PC-9 (cell line): ENCODE data around the gene B4GALNT3. TPM values are rescaled to one million over a fixed set of nuclear protein-coding genes. Genes with fewer than 3 reads are reported as not detected.
A peak's percentile ranks its signal among the peaks of the same experiment; 100 is the strongest.

Experiments
- BruUV-seq: library from RNA; stranded (reverse); fragments of 400-500 nt; replicated peaks from 2 replicates; lab custom pipeline; 2021; lab: Mats Ljungman, UMichigan
- CTCF ChIA-PET: fragments of 300-600 bp; sonication (Branson Sonifier 250); formaldehyde crosslinking; loops from one replicate; lab custom pipeline; 2022; ENCODE audit warnings: antibody characterized with exemption; lab: Charles Lee
- POLR2A ChIA-PET: fragments of 300-600 bp; sonication (Branson Sonifier 250); formaldehyde crosslinking; loops from one replicate; lab custom pipeline; 2022; ENCODE audit warnings: antibody characterized with exemption; ENCODE audit not compliant: unreplicated experiment; lab: Charles Lee
- DNase-seq, 2 experiments: peaks; one replicate each; pipeline versions ENCODE4 v3.0.0 to v3.0.0-alpha.2; 2015 to 2022; ENCODE audit warnings: mixed read lengths in 1 of 2
- H2AFZ ChIP-seq: fragments of 200-600 bp; sonication (generic); 2 replicates; pipeline ENCODE4 v1.8.1; 2017; ENCODE audit warnings: antibody characterized with exemption
- H3F3A ChIP-seq: fragments of 200-600 bp; sonication (generic); 2 replicates; pipeline ENCODE4 v1.8.1; 2017; ENCODE audit warnings: antibody characterized with exemption, mild to moderate bottlenecking, low read depth; ENCODE audit not compliant: insufficient read depth
- H3K27ac ChIP-seq: fragments of 200-600 bp; sonication (generic); 2 replicates; pipeline ENCODE4 v1.6.1; 2016; ENCODE audit warnings: mixed run types
- H3K27me3 ChIP-seq: fragments of 200-600 bp; sonication (generic); 2 replicates; pipeline ENCODE4 v1.6.1; 2016; ENCODE audit warnings: low read depth, mixed run types; ENCODE audit not compliant: insufficient read depth
- H3K36me3 ChIP-seq: fragments of 200-600 bp; sonication (generic); 2 replicates; pipeline ENCODE4 v1.6.1; 2016; ENCODE audit warnings: low read depth, mixed run types
- H3K4me1 ChIP-seq: fragments of 200-600 bp; sonication (generic); replicated peaks from 2 replicates; pipeline ENCODE4 v1.6.1; 2016; ENCODE audit warnings: mixed run types; ENCODE audit not compliant: insufficient read depth
- H3K4me2 ChIP-seq: fragments of 200-600 bp; sonication (generic); 2 replicates; pipeline ENCODE4 v1.6.1; 2017; ENCODE audit warnings: mixed run types
- H3K4me3 ChIP-seq: fragments of 200-600 bp; sonication (generic); 2 replicates; pipeline ENCODE4 v1.6.1; 2016; ENCODE audit warnings: mixed run types
- H3K79me2 ChIP-seq: fragments of 200-600 bp; sonication (generic); 2 replicates; pipeline ENCODE4 v1.6.1; 2017; ENCODE audit warnings: low read depth, mixed run types
- H3K9me2 ChIP-seq: fragments of 200-600 bp; sonication (generic); 2 replicates; pipeline ENCODE4 v1.8.1; 2017; ENCODE audit warnings: mild to moderate bottlenecking; ENCODE audit not compliant: insufficient read depth
- H3K9me3 ChIP-seq: fragments of 200-600 bp; sonication (generic); 2 replicates; pipeline ENCODE4 v1.8.1; 2016; ENCODE audit warnings: low read depth; ENCODE audit not compliant: insufficient read depth
- H4K20me1 ChIP-seq: fragments of 200-600 bp; sonication (generic); 2 replicates; pipeline ENCODE4 v1.8.1; 2017; ENCODE audit not compliant: insufficient read depth
- EZH2 ChIP-seq: fragments of 200-600 bp; sonication (generic); IDR thresholded peaks from 2 replicates; pipeline ENCODE4 v1.8.0; 2017; ENCODE audit warnings: antibody characterized with exemption, low read depth
- intact Hi-C: fragments of 100-400 bp; cut with micrococcal nuclease; formaldehyde crosslinking; loops from one replicate; pipeline ENCODE4 v1.10.0; 2022; ENCODE audit not compliant: unreplicated experiment
- total RNA-seq: library from RNA; stranded (reverse); gene quantifications from 2 replicates; pipeline ENCODE4 v1.2.3, GENCODE V29; 2021
- TF ChIP-seq, protein P1 (sequence below): fragments of 200-600 bp; sonication (generic); conservative IDR thresholded peaks from 2 replicates; pipeline ENCODE4 v1.6.1; 2017; ENCODE audit warnings: mixed run types, antibody characterized with exemption, mild to moderate bottlenecking, moderate library complexity

Gene B4GALNT3
- total RNA-seq, 1 experiment from 2014 or later, result 8.0 TPM

GRCh38 chr12:568486-568885 is 108.7 kb downstream of the B4GALNT3 start:
- Histone ChIP-seq H3K9me2 (no peaks in the 10 kb centered on the region), H3K4me3 (no peak overlapping the region), H4K20me1 (no peaks in the 10 kb centered on the region), H3K9me3 (no peaks in the 10 kb centered on the region), H3K4me1 (peaks cover 25% of the 10 kb centered on the region), H3F3A (peaks cover 23% of the 10 kb centered on the region), H3K79me2 (no peaks in the 10 kb centered on the region), H3K36me3 (no peaks in the 10 kb centered on the region), H3K4me2 (no peak overlapping the region), H2AFZ (no peak overlapping the region), H3K27ac (no peak overlapping the region), H3K27me3 (no peaks in the 10 kb centered on the region)
- TF ChIP-seq EZH2, result no peak
- TF ChIP-seq, protein P1, sequence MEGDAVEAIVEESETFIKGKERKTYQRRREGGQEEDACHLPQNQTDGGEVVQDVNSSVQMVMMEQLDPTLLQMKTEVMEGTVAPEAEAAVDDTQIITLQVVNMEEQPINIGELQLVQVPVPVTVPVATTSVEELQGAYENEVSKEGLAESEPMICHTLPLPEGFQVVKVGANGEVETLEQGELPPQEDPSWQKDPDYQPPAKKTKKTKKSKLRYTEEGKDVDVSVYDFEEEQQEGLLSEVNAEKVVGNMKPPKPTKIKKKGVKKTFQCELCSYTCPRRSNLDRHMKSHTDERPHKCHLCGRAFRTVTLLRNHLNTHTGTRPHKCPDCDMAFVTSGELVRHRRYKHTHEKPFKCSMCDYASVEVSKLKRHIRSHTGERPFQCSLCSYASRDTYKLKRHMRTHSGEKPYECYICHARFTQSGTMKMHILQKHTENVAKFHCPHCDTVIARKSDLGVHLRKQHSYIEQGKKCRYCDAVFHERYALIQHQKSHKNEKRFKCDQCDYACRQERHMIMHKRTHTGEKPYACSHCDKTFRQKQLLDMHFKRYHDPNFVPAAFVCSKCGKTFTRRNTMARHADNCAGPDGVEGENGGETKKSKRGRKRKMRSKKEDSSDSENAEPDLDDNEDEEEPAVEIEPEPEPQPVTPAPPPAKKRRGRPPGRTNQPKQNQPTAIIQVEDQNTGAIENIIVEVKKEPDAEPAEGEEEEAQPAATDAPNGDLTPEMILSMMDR, result no peak
- ChIA-PET CTCF (no interaction called here), POLR2A (no interaction called here)
- intact Hi-C loops, result no loop called here
- DNase-seq, result no peak
- no TSS peak for BruUV-seq

DNA sequence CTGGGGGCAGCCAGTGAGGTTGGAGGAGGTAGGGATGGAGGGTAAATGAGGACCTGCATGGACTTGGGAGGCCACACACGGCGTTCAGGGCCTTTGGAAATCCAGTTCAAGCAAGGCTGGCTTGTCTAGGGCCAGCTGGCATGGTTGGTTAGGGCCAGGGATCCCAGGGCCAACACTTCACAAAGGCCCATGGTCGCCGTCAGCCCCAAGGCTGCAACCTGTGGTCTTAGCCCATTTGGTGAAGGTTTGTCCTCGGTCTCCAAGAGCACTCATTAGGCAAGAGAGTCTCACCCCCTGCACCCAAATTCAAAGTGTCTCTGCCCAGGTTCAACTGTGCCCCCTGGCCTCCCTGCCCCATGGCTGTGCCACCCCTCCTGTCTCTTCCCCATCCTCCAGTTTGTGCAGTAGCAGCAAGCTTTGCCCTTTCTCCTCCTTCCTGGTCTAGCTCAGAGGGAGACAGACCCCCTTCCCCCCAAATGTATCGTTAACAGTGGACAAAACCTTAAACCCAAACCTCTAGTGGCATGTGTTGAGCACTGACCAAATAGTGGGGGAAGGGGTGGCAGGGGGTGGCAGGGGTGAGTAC is 109.4 kb downstream of the B4GALNT3 start:
- Histone ChIP-seq H4K20me1 (no peaks in the 10 kb centered on the region), H3K27ac (no peak overlapping the region), H3K79me2 (no peaks in the 10 kb centered on the region), H3K36me3 (no peaks in the 10 kb centered on the region), H3K4me1 (peaks cover 25% of the 10 kb centered on the region), H3K9me3 (no peaks in the 10 kb centered on the region), H2AFZ (peak overlapping the region; percentile 97; the same call in 1 of the 2 replicates), H3K4me3 (peak overlapping the region; percentile 77; the same call in 1 of the 2 replicates), H3F3A (peaks cover 23% of the 10 kb centered on the region), H3K9me2 (no peaks in the 10 kb centered on the region), H3K27me3 (no peaks in the 10 kb centered on the region), H3K4me2 (peak overlapping the region; percentile 94)
- intact Hi-C loops, result no loop called here
- no peak for DNase-seq
- CTCF ChIA-PET, result interaction anchor here (0.7 to 3.7 kb wide), 2 partner anchors 81 to 182 kb away, joined by 5 to 25 read pairs; partner anchors contain the start of gene WNK1
- no TSS peak for BruUV-seq
- no peak for TF ChIP-seq EZH2
- TF ChIP-seq, protein P1, result no peak
- POLR2A ChIA-PET, result interaction anchor here (0.6 kb wide), 1 partner anchor 127 kb away, joined by 3 read pairs; no protein-coding TSS in a partner anchor

DNA sequence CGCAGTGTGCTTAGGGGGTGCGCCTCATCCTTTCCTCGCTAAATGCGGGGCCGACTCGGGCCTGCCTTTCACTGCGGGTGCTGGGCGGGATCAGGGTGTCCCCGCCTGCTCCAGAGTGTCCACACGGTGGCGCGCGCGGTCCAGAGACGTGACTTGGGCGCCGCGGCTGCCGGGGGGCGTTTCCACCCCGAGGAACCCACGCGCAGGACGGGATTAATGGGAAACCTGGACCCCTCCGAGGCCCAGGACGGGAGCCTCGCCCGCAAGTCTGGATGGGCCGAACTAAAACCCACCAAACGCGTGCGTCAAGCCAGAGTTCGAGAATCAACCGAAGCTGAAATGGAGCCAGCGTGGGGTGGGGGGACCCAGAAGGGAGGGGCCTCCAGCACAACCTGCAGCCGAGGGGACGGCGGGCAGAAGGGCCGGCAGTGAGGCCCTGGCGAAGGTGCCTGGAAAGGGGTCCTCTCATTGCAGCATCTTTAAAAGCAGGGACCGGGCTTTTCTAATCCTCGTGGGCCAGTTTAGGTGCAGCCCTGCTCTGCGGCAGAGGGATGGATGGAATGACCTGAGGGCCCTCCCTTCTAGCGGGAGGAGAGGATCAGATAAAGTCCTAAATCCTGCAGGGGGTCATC is 110.2 kb downstream of the B4GALNT3 start:
- Histone ChIP-seq H3K4me2 (peak overlapping the region; percentile 94), H3K36me3 (no peaks in the 10 kb centered on the region), H3K9me2 (no peaks in the 10 kb centered on the region), H3K27ac (peak overlapping the region; percentile 84; the same call in 1 of the 2 replicates), H3K79me2 (no peaks in the 10 kb centered on the region), H3K4me3 (peak overlapping the region; percentile 77), H2AFZ (peak overlapping the region; percentile 97), H3K9me3 (no peaks in the 10 kb centered on the region), H3K27me3 (no peaks in the 10 kb centered on the region), H4K20me1 (no peaks in the 10 kb centered on the region), H3K4me1 (peaks cover 25% of the 10 kb centered on the region), H3F3A (peaks cover 23% of the 10 kb centered on the region)
- TF ChIP-seq, protein P1, result peak; percentile 94
- no peak for TF ChIP-seq EZH2
- DNase-seq, result peak; percentile 61 to 90
- POLR2A ChIA-PET, result no interaction called here
- intact Hi-C loops, result loop anchor here (2.0 to 5.0 kb wide), 4 partner anchors 63 to 545 kb away; no protein-coding TSS in a partner anchor
- BruUV-seq, result no TSS peak
- CTCF ChIA-PET, result interaction anchor here (0.5 to 3.7 kb wide), 6 partner anchors 16 to 523 kb away, joined by 3 to 25 read pairs (median 4); partner anchors contain the start of gene WNK1
